ENCODE results near the gene CPSF3. TPM values are rescaled to one million over a fixed set of nuclear protein-coding genes. Genes with fewer than 3 reads are reported as not detected.

The CPSF3 gene
- total and polyA plus RNA-seq, 2 experiments from 2014 or later = 39.6 to 40.3 TPM

DNA sequence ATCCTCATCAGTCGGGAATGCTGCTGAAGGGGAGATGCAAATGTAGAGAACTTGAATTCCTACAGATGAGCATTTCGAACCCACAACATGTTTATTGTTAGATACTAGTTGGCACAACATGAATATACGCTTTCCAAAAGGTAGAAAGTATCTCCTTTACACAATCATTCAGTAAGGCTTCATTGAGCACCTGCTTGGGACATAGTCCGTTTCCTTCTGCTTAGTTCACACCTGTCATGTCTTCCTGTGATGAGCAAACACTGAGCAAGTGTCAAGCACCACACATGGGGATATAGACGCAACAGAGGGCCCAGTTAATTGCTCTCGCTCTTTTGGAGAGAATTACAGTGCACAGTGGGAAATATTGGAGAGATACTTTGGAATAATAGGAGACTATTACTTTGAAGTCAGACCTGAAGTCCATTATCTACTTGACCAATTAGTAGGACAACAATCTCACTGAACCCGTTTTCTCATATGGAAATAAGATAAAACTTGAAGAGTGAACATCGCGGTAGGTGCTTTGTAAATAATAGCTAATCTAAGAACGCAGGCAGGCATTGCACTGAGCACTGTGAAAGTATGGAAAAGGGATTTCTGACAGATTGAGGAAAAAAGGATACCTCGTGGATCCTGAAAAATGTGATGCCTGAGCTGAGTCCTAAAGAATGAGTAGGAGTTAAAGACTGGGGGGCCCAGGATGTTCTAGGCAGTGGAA is 1.2 kb downstream of the CPSF3 start:
- Histone ChIP-seq H2AFZ (peak overlapping the region; percentile 96), H3K4me1 (ENCODE audit: insufficient read depth) (peaks cover 28% of the 10 kb centered on the region), H3K9me2 (ENCODE audit: insufficient read depth) (no peaks in the 10 kb centered on the region), H3F3A (ENCODE audit: insufficient read depth) (peaks cover 12% of the 10 kb centered on the region; the same call in 1 of the 2 replicates), H3K27ac (peak overlapping the region; percentile 83; the same call in 1 of the 2 replicates), H3K4me2 (ENCODE audit: unreplicated experiment) (peak overlapping the region; percentile 93), H3K27me3 (replicated peaks; ENCODE audit: insufficient read depth) (no peaks in the 10 kb centered on the region), H3K9ac (peak overlapping the region; percentile 96), H3K36me3 (ENCODE audit: low read depth) (no peaks in the 10 kb centered on the region), H3K9me3 (ENCODE audit: low read depth) (no peaks in the 10 kb centered on the region), H3K79me2 (ENCODE audit: insufficient read depth) (peaks cover 77% of the 10 kb centered on the region), H4K20me1 (ENCODE audit: insufficient read depth) (no peaks in the 10 kb centered on the region), H3K4me3 (peak overlapping the region; percentile 98)
- 56 to 58% methylated on average over 11 of the region's 11 CpGs for WGBS, 2 experiments (ENCODE audit: low coverage in 1 of 2, low lambda C conversion rate in 2 of 2, missing lambda C conversion rate in 2 of 2)
- in situ Hi-C loops (cut with MboI) = no loop called here
- TF ChIP-seq EZH2 (IDR thresholded peaks at IDR 0.05; ENCODE audit: insufficient read depth, poor library complexity, severe bottlenecking) (no peak), EZH2phosphoT487 (IDR thresholded peaks at IDR 0.05; ENCODE audit: insufficient read depth, low read depth) (no peak)
- no peak for DNase-seq

DNA sequence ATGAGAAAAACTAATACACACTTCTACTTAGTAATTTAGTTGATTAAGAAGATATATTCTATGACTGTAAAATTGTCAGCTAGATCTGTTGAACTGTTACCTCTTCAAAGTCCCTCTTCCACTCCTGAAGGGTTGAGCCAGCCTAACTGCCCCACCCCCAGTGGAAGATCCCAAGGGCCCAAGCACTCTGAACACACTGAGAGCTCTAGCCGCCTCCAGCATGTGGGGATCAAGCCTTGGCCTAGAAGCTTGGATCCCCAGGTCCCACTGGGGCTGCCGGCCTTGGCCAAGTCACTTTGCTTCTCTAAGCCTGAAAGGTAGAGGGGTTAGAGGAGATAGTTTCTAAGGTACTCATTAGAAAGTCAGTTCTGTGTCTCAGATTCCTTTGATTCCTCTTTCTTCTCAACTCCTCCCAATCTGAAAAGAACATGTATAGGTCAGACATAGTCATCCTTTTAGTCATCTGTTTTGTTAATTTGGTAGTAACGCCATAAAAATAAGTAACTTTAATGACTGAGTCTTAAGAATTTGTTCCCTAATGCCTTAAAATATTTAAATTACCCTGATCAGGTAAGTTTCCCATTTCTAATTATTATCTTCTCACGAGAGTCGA is 5.6 kb downstream of the CPSF3 start:
- H3F3A ChIP-seq (ENCODE audit: insufficient read depth) = peaks cover 28% of the 10 kb centered on the region
- H3K4me3 ChIP-seq = no peak overlapping the region
- peak; percentile 49 for DNase-seq
- H3K9me3 ChIP-seq (ENCODE audit: low read depth) = no peaks in the 10 kb centered on the region
- H4K20me1 ChIP-seq (ENCODE audit: insufficient read depth) = no peaks in the 10 kb centered on the region
- H3K9ac ChIP-seq = no peak overlapping the region
- H3K9me2 ChIP-seq (ENCODE audit: insufficient read depth) = no peaks in the 10 kb centered on the region
- H3K4me2 ChIP-seq (ENCODE audit: unreplicated experiment) = peak overlapping the region; percentile 23
- peaks cover 37% of the 10 kb centered on the region for H3K4me1 ChIP-seq (ENCODE audit: insufficient read depth)
- H2AFZ ChIP-seq = peak overlapping the region; percentile 49; the same call in 1 of the 2 replicates
- H3K27ac ChIP-seq = peak overlapping the region; percentile 41
- H3K27me3 ChIP-seq (replicated peaks; ENCODE audit: insufficient read depth) = no peaks in the 10 kb centered on the region
- no peak for TF ChIP-seq EZH2phosphoT487 (IDR thresholded peaks at IDR 0.05; ENCODE audit: insufficient read depth, low read depth)
- no peak for TF ChIP-seq EZH2 (IDR thresholded peaks at IDR 0.05; ENCODE audit: insufficient read depth, poor library complexity, severe bottlenecking)
- in situ Hi-C loops (cut with MboI) = no loop called here
- H3K79me2 ChIP-seq (ENCODE audit: insufficient read depth) = peaks cover 37% of the 10 kb centered on the region
- 76 to 81% methylated on average over 5 of the region's 5 CpGs for WGBS, 2 experiments (ENCODE audit: low coverage in 1 of 2, low lambda C conversion rate in 2 of 2, missing lambda C conversion rate in 2 of 2)
- peaks cover 30% of the 10 kb centered on the region for H3K36me3 ChIP-seq (ENCODE audit: low read depth)

GRCh38 chr2:9430316-9431293 is 7.2 kb downstream of the CPSF3 start:
- in situ Hi-C loops (cut with MboI) = no loop called here
- DNase-seq = peak; percentile 70
- H3K27me3 ChIP-seq (replicated peaks; ENCODE audit: insufficient read depth) = no peaks in the 10 kb centered on the region
- H4K20me1 ChIP-seq (ENCODE audit: insufficient read depth) = no peaks in the 10 kb centered on the region
- 53 to 64% methylated on average over 2 of the region's 2 CpGs for WGBS, 2 experiments (ENCODE audit: low coverage in 1 of 2, low lambda C conversion rate in 2 of 2, missing lambda C conversion rate in 2 of 2)
- H3K79me2 ChIP-seq (ENCODE audit: insufficient read depth) = peaks cover 21% of the 10 kb centered on the region
- no peaks in the 10 kb centered on the region for H3K9me3 ChIP-seq (ENCODE audit: low read depth)
- peak overlapping the region; percentile 22; the same call in 1 of the 2 replicates for H3K27ac ChIP-seq
- H3F3A ChIP-seq (ENCODE audit: insufficient read depth) = peaks cover 28% of the 10 kb centered on the region
- H3K9ac ChIP-seq = no peak overlapping the region
- H3K4me1 ChIP-seq (ENCODE audit: insufficient read depth) = peaks cover 30% of the 10 kb centered on the region
- H2AFZ ChIP-seq = no peak overlapping the region
- TF ChIP-seq EZH2phosphoT487 (IDR thresholded peaks at IDR 0.05; ENCODE audit: insufficient read depth, low read depth) (no peak), EZH2 (IDR thresholded peaks at IDR 0.05; ENCODE audit: insufficient read depth, poor library complexity, severe bottlenecking) (no peak)
- H3K36me3 ChIP-seq (ENCODE audit: low read depth) = peaks cover 30% of the 10 kb centered on the region
- H3K4me2 ChIP-seq (ENCODE audit: unreplicated experiment) = peak overlapping the region; percentile 38
- H3K4me3 ChIP-seq = 0 out of 2 replicates have a peak overlapping the region, but pooled peaks have one; percentile 11
- H3K9me2 ChIP-seq (ENCODE audit: insufficient read depth) = no peaks in the 10 kb centered on the region

DNA sequence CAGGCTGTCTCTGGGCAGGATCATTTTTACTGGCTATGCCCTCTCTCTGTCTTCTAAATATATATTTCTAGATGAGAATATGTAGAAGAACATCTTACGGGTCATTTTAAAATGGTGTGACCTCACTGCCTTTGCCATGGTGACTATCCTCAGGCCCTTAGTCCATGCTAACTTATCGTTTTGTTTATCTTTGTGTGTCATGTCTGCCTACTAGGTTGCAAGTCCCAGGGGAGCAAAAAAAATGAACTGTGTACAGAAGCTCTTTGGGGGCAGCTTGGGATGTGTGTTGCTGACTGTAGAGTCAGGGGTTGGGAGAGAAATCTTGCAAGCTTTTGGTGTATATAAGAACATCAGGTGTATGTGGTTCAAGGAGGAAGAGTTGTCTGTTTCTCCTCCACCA is 11.0 kb downstream of the CPSF3 start:
- H3K4me3 ChIP-seq = no peak overlapping the region
- H3F3A ChIP-seq (ENCODE audit: insufficient read depth) = peaks cover 26% of the 10 kb centered on the region
- no peaks in the 10 kb centered on the region for H3K9me3 ChIP-seq (ENCODE audit: low read depth)
- 53 to 65% methylated on average over 2 of the region's 2 CpGs for WGBS, 2 experiments (ENCODE audit: low coverage in 1 of 2, low lambda C conversion rate in 2 of 2, missing lambda C conversion rate in 2 of 2)
- H4K20me1 ChIP-seq (ENCODE audit: insufficient read depth) = no peaks in the 10 kb centered on the region
- H3K9me2 ChIP-seq (ENCODE audit: insufficient read depth) = no peaks in the 10 kb centered on the region
- in situ Hi-C loops (cut with MboI) = no loop called here
- peak; percentile 38 for DNase-seq
- TF ChIP-seq EZH2 (IDR thresholded peaks at IDR 0.05; ENCODE audit: insufficient read depth, poor library complexity, severe bottlenecking) = no peak
- no peak for TF ChIP-seq EZH2phosphoT487 (IDR thresholded peaks at IDR 0.05; ENCODE audit: insufficient read depth, low read depth)
- no peak overlapping the region for H3K9ac ChIP-seq
- peaks cover 22% of the 10 kb centered on the region for H3K4me1 ChIP-seq (ENCODE audit: insufficient read depth)
- H3K79me2 ChIP-seq (ENCODE audit: insufficient read depth) = no peaks in the 10 kb centered on the region; the same call in 1 of the 2 replicates
- H3K36me3 ChIP-seq (ENCODE audit: low read depth) = peaks cover 47% of the 10 kb centered on the region
- H3K27ac ChIP-seq = no peak overlapping the region
- no peak overlapping the region for H2AFZ ChIP-seq
- H3K4me2 ChIP-seq (ENCODE audit: unreplicated experiment) = no peak overlapping the region
- H3K27me3 ChIP-seq (replicated peaks; ENCODE audit: insufficient read depth) = no peaks in the 10 kb centered on the region

Measured in GM23248 (cell line).